ENCODE data around the gene RNF141.

DNA sequence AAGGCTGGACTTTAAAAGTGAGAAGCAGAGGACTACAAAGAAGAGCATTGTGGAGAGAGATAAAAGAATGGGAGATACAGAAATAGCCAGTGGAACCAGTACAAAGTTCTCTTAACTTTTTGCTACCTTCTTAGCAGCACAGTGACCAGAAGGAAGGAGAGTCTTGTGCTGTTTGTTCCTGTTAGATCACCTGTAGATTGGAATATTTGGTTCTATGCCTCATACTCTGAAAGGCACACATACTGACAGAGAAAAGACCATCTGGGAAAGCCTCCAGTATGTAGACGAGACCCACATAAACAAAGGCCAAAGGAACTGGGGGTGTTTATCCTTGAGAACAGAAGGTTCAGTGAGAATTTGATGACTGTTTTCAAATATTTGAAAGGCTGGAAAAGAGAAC, 18.7 kb downstream of the RNF141 start:
- TF ChIP-seq CTCF (IDR thresholded peaks at IDR 0.05): no peak
- TF ChIP-seq POLR2A (IDR thresholded peaks at IDR 0.05): no peak

Data from Peyer's patch (tissue), 4 donors.